ENCODE measurements around the gene PIAS4. TPM values are rescaled to one million over a fixed set of nuclear protein-coding genes. Genes with fewer than 3 reads are reported as not detected.
A peak's percentile ranks its signal among the peaks of the same experiment; 100 is the strongest.
"Not testable (repeated sequence)": the region's sequence is repeated elsewhere in the genome, so short reads cannot be mapped to it uniquely, and the experiment has no call there.

PIAS4 gene
- total RNA-seq, 2 experiments from 2014 or later: 32.1 to 38.3 TPM

GRCh38 chr19:3995607-3996006 is 11.9 kb upstream of the PIAS4 start:
- POLR2A ChIA-PET: interaction anchor here (1.2 to 1.5 kb wide), 2 partner anchors 10 to 11 kb away, joined by 3 to 4 read pairs; partner anchors contain the start of gene EEF2
- Mint-ChIP-seq H3K27ac (no peak overlapping the region), H3K9me3 (peaks cover 2% of the 10 kb centered on the region), H3K4me1 (peaks cover 9% of the 10 kb centered on the region), H3K4me3 (no peak overlapping the region), H3K36me3 (peaks cover 2% of the 10 kb centered on the region), H3K27me3 (peaks cover 4% of the 10 kb centered on the region)
- ATAC-seq (ENCODE audit: low read depth): no peak
- DNase-seq: no peak

GRCh38 chr19:3998667-3999412 is 8.7 kb upstream of the PIAS4 start:
- H3K9me3 Mint-ChIP-seq; POLR2A ChIA-PET; ATAC-seq (ENCODE audit: low read depth); H3K4me3 Mint-ChIP-seq; DNase-seq; H3K27me3 Mint-ChIP-seq; H3K27ac Mint-ChIP-seq; H3K36me3 Mint-ChIP-seq; H3K4me1 Mint-ChIP-seq: not testable (repeated sequence)

GRCh38 chr19:4000798-4001197 is 6.7 kb upstream of the PIAS4 start:
- not testable (repeated sequence) for H3K36me3 Mint-ChIP-seq; H3K4me3 Mint-ChIP-seq; H3K9me3 Mint-ChIP-seq; ATAC-seq (ENCODE audit: low read depth); H3K27me3 Mint-ChIP-seq; DNase-seq; H3K4me1 Mint-ChIP-seq; H3K27ac Mint-ChIP-seq
- POLR2A ChIA-PET: interaction anchor here (1.8 kb wide), 1 partner anchor 9 kb away, joined by 4 read pairs; no protein-coding TSS in a partner anchor

GRCh38 chr19:4005436-4005835 is 2.1 kb upstream of the PIAS4 start:
- H3K9me3 Mint-ChIP-seq; H3K36me3 Mint-ChIP-seq; ATAC-seq (ENCODE audit: low read depth); H3K27ac Mint-ChIP-seq; DNase-seq; H3K27me3 Mint-ChIP-seq: not testable (repeated sequence)
- POLR2A ChIA-PET: interaction anchor here (2.1 kb wide), 1 partner anchor 15 kb away, joined by 9 read pairs; no protein-coding TSS in a partner anchor
- peak overlapping the region; percentile 48 for H3K4me3 Mint-ChIP-seq
- peaks cover 11% of the 10 kb centered on the region for H3K4me1 Mint-ChIP-seq

- Mint-ChIP-seq H3K9me3 (no peaks in the 10 kb centered on the region), H3K4me1 (peaks cover 11% of the 10 kb centered on the region), H3K4me3 (peak overlapping the region; percentile 85), H3K36me3 (peaks cover 2% of the 10 kb centered on the region), H3K27me3 (no peaks in the 10 kb centered on the region), H3K27ac (peak overlapping the region; percentile 72)
- POLR2A ChIA-PET: interaction anchor here (0.6 to 2.5 kb wide), 12 partner anchors 18 to 464 kb away, joined by 3 to 21 read pairs (median 5); partner anchors contain the start of genes EEF2 and HDGFL2
- DNase-seq (peak; percentile 56), ATAC-seq (ENCODE audit: low read depth) (no peak)
Measured at GRCh38 chr19:4007836-4008539, 452 bp downstream of the PIAS4 start.

- Mint-ChIP-seq H3K27me3 (no peaks in the 10 kb centered on the region), H3K4me3 (no peak overlapping the region), H3K4me1 (peaks cover 11% of the 10 kb centered on the region), H3K27ac (no peak overlapping the region), H3K9me3 (no peaks in the 10 kb centered on the region), H3K36me3 (peaks cover 2% of the 10 kb centered on the region)
- POLR2A ChIA-PET: no interaction called here
- ATAC-seq (ENCODE audit: low read depth): no peak
- DNase-seq: no peak
Measured at GRCh38 chr19:4009990-4010807, 2.7 kb downstream of the PIAS4 start.

GRCh38 chr19:4010808-4011110 is 3.2 kb downstream of the PIAS4 start:
- no peak overlapping the region for H3K4me3 Mint-ChIP-seq
- no peak overlapping the region for H3K27ac Mint-ChIP-seq
- POLR2A ChIA-PET: no interaction called here
- H3K4me1 Mint-ChIP-seq: peaks cover 11% of the 10 kb centered on the region
- no peaks in the 10 kb centered on the region for H3K9me3 Mint-ChIP-seq
- peaks cover 2% of the 10 kb centered on the region for H3K36me3 Mint-ChIP-seq
- DNase-seq: no peak
- no peaks in the 10 kb centered on the region for H3K27me3 Mint-ChIP-seq
- no peak for ATAC-seq (ENCODE audit: low read depth)

GRCh38 chr19:4011430-4011829 is 3.9 kb downstream of the PIAS4 start:
- ATAC-seq (ENCODE audit: low read depth); H3K4me1 Mint-ChIP-seq; H3K27ac Mint-ChIP-seq; H3K36me3 Mint-ChIP-seq; POLR2A ChIA-PET; H3K27me3 Mint-ChIP-seq; H3K9me3 Mint-ChIP-seq; H3K4me3 Mint-ChIP-seq; DNase-seq: not testable (repeated sequence)

- no peak for ATAC-seq (ENCODE audit: low read depth)
- POLR2A ChIA-PET: interaction anchor here (1.1 kb wide), 1 partner anchor 27 kb away, joined by 3 read pairs; the partner anchor contains the start of gene EEF2
Measured at GRCh38 chr19:4012092-4012974, 4.8 kb downstream of the PIAS4 start.

DNA sequence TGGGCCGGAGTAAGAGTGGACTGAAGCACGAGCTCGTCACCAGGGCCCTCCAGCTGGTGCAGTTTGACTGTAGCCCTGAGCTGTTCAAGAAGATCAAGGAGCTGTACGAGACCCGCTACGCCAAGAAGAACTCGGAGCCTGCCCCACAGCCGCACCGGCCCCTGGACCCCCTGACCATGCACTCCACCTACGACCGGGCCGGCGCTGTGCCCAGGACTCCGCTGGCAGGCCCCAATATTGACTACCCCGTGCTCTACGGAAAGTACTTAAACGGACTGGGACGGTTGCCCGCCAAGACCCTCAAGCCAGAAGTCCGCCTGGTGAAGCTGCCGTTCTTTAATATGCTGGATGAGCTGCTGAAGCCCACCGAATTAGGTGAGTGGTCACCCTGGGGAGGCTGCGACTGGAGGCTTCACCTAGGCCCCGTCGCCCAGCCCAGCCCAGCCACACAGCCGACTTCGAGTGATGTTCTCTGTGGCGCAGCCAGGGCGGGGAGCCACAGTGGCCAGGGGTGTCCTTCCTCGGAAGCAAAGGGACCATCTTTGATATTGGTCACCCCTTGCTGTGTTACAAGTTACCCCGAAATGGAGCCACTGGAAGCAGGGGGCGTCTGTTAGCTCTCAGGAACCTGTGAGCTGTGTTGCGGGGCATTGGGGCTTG is 5.6 kb downstream of the PIAS4 start:
- POLR2A ChIA-PET: interaction anchor here (1.1 kb wide), 1 partner anchor 28 kb away, joined by 3 read pairs; the partner anchor contains the start of gene EEF2
- ATAC-seq (ENCODE audit: low read depth) (no peak), DNase-seq (no peak)
- peaks cover 9% of the 10 kb centered on the region for H3K4me1 Mint-ChIP-seq
- H3K27me3 Mint-ChIP-seq: no peaks in the 10 kb centered on the region
- H3K9me3 Mint-ChIP-seq: no peaks in the 10 kb centered on the region
- H3K27ac Mint-ChIP-seq: no peak overlapping the region
- no peak overlapping the region for H3K4me3 Mint-ChIP-seq
- peaks cover 2% of the 10 kb centered on the region for H3K36me3 Mint-ChIP-seq

More at GRCh38 chr19:4012092-4012974, 4.8 kb downstream of the PIAS4 start:
- Mint-ChIP-seq H3K27me3 (no peaks in the 10 kb centered on the region), H3K27ac (peak overlapping the region; percentile 13), H3K9me3 (no peaks in the 10 kb centered on the region), H3K4me1 (peaks cover 9% of the 10 kb centered on the region), H3K4me3 (no peak overlapping the region), H3K36me3 (peaks cover 2% of the 10 kb centered on the region)
- no peak for DNase-seq

- Mint-ChIP-seq H3K36me3 (peaks cover 2% of the 10 kb centered on the region), H3K27me3 (no peaks in the 10 kb centered on the region), H3K4me1 (peaks cover 4% of the 10 kb centered on the region), H3K4me3 (no peak overlapping the region), H3K27ac (no peak overlapping the region), H3K9me3 (no peaks in the 10 kb centered on the region)
- DNase-seq (no peak), ATAC-seq (ENCODE audit: low read depth) (no peak)
- POLR2A ChIA-PET: interaction anchor here (0.6 kb wide), 1 partner anchor 91 kb away, joined by 3 read pairs; no protein-coding TSS in a partner anchor
Measured at GRCh38 chr19:4013886-4014540, 6.5 kb downstream of the PIAS4 start.
